ENCODE results near the gene RPL32. TPM values are rescaled to one million over a fixed set of nuclear protein-coding genes. Genes with fewer than 3 reads are reported as not detected.
A peak's percentile ranks its signal among the peaks of the same experiment; 100 is the strongest.

RPL32 gene
- total and polyA plus RNA-seq, 9 of the 15 experiments (the other 6 are each of a cell fraction or from before 2014, with no cell fraction given), result 2,738 to 6,200 (median 4,286) TPM

DNA sequence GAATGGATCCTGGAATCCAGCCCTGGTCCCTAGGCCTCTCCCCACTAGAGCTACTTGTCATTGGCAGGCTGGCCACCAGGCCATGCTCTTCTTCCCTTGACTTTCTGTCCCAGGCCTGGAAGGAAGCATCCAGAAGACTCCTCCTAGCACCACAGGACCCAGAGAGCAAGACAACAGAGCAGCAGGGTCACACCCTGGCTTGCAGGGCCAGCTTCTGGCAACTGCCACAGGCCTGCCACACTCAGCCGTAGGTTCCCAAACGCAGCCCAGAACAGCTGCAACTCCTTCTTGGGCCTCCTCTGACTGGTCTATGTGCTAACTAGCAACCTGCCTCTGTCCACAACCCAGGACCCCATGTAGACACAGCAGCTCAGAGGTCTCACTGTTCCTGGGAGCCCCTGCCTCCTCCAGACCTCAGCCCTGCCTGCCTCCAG lies 36.8 kb upstream of the RPL32 start (continued):
- TF ChIP-seq, protein P1, sequence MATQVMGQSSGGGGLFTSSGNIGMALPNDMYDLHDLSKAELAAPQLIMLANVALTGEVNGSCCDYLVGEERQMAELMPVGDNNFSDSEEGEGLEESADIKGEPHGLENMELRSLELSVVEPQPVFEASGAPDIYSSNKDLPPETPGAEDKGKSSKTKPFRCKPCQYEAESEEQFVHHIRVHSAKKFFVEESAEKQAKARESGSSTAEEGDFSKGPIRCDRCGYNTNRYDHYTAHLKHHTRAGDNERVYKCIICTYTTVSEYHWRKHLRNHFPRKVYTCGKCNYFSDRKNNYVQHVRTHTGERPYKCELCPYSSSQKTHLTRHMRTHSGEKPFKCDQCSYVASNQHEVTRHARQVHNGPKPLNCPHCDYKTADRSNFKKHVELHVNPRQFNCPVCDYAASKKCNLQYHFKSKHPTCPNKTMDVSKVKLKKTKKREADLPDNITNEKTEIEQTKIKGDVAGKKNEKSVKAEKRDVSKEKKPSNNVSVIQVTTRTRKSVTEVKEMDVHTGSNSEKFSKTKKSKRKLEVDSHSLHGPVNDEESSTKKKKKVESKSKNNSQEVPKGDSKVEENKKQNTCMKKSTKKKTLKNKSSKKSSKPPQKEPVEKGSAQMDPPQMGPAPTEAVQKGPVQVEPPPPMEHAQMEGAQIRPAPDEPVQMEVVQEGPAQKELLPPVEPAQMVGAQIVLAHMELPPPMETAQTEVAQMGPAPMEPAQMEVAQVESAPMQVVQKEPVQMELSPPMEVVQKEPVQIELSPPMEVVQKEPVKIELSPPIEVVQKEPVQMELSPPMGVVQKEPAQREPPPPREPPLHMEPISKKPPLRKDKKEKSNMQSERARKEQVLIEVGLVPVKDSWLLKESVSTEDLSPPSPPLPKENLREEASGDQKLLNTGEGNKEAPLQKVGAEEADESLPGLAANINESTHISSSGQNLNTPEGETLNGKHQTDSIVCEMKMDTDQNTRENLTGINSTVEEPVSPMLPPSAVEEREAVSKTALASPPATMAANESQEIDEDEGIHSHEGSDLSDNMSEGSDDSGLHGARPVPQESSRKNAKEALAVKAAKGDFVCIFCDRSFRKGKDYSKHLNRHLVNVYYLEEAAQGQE (IDR thresholded peaks at IDR 0.05; ENCODE audit: borderline replicate concordance), result 0 out of 2 replicates have a peak, but pooled peaks have one; percentile 10
- TF ChIP-seq, protein P1 (CRISPR knock-in tag; IDR thresholded peaks at IDR 0.05; ENCODE audit: low read depth), result 0 out of 2 replicates have a peak, but pooled peaks have one; percentile 35
- TF ChIP-seq, protein P2, sequence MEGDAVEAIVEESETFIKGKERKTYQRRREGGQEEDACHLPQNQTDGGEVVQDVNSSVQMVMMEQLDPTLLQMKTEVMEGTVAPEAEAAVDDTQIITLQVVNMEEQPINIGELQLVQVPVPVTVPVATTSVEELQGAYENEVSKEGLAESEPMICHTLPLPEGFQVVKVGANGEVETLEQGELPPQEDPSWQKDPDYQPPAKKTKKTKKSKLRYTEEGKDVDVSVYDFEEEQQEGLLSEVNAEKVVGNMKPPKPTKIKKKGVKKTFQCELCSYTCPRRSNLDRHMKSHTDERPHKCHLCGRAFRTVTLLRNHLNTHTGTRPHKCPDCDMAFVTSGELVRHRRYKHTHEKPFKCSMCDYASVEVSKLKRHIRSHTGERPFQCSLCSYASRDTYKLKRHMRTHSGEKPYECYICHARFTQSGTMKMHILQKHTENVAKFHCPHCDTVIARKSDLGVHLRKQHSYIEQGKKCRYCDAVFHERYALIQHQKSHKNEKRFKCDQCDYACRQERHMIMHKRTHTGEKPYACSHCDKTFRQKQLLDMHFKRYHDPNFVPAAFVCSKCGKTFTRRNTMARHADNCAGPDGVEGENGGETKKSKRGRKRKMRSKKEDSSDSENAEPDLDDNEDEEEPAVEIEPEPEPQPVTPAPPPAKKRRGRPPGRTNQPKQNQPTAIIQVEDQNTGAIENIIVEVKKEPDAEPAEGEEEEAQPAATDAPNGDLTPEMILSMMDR (IDR thresholded peaks at IDR 0.05 in 2 of 3, conservative IDR thresholded peaks at IDR 0.05 in 1 of 3; ENCODE audit: insufficient read depth in 2 of 3, low read depth in 1 of 3, low read length in 3 of 3), result 0 out of 6 replicates have a peak, but pooled peaks of 1 of the 3 experiments have one; percentile 22
- TF ChIP-seq ZNF586 (CRISPR knock-in tag; conservative IDR thresholded peaks at IDR 0.05), result no peak
- TF ChIP-seq KAT7 (CRISPR knock-in tag; IDR thresholded peaks at IDR 0.05; ENCODE audit: borderline replicate concordance), result no peak
